ENCODE data around the gene VAV2.

VAV2 gene

GRCh38 chr9:134010310-134011173 lies 18.4 kb upstream of the VAV2 start:
- H3K9ac ChIP-seq (ENCODE audit: low read length), result no peak overlapping the region
- no peak for TF ChIP-seq EZH2phosphoT487 (conservative IDR thresholded peaks at IDR 0.05; ENCODE audit: low read length)
- TF ChIP-seq CTCF (IDR thresholded peaks at IDR 0.05; ENCODE audit: insufficient read depth, low read length, poor library complexity, severe bottlenecking), result no peak
- H3K4me3 ChIP-seq (ENCODE audit: insufficient read depth, low read length, poor library complexity, severe bottlenecking), result no peak overlapping the region
- no peak overlapping the region for H3K4me2 ChIP-seq (ENCODE audit: low read depth, low read length, poor library complexity, severe bottlenecking)
- no peaks in the 10 kb centered on the region for H4K20me1 ChIP-seq (ENCODE audit: low read depth, low read length)
- H3K27ac ChIP-seq (ENCODE audit: low read depth, low read length), result no peak overlapping the region
- no peaks in the 10 kb centered on the region for H3K27me3 ChIP-seq (ENCODE audit: low read length)
- H3K9me2 ChIP-seq (replicated peaks; ENCODE audit: insufficient read depth, low read length), result no peaks in the 10 kb centered on the region
- H3K36me3 ChIP-seq (ENCODE audit: low read length), result no peaks in the 10 kb centered on the region
- H3K9me3 ChIP-seq (ENCODE audit: insufficient read depth, low read length), result peaks cover 9% of the 10 kb centered on the region; the same call in 1 of the 2 replicates
- no peak overlapping the region for H2AFZ ChIP-seq (ENCODE audit: low read depth, low read length, severe bottlenecking)
- no peaks in the 10 kb centered on the region for H3F3A ChIP-seq (ENCODE audit: insufficient read depth)
- H3K79me2 ChIP-seq (ENCODE audit: insufficient read depth, low read length), result no peaks in the 10 kb centered on the region

- Histone ChIP-seq H3K9me2 (replicated peaks; ENCODE audit: insufficient read depth, low read length) (no peaks in the 10 kb centered on the region), H4K20me1 (ENCODE audit: low read depth, low read length) (no peaks in the 10 kb centered on the region), H2AFZ (ENCODE audit: low read depth, low read length, severe bottlenecking) (no peak overlapping the region), H3K79me2 (ENCODE audit: insufficient read depth, low read length) (no peaks in the 10 kb centered on the region), H3K36me3 (ENCODE audit: low read length) (no peaks in the 10 kb centered on the region), H3K4me2 (ENCODE audit: low read depth, low read length, poor library complexity, severe bottlenecking) (no peak overlapping the region), H3K27me3 (ENCODE audit: low read length) (no peaks in the 10 kb centered on the region), H3F3A (ENCODE audit: insufficient read depth) (no peaks in the 10 kb centered on the region), H3K9me3 (ENCODE audit: insufficient read depth, low read length) (no peaks in the 10 kb centered on the region; the same call in 1 of the 2 replicates), H3K27ac (ENCODE audit: low read depth, low read length) (no peak overlapping the region), H3K4me3 (ENCODE audit: insufficient read depth, low read length, poor library complexity, severe bottlenecking) (no peak overlapping the region), H3K9ac (ENCODE audit: low read length) (no peak overlapping the region)
- no peak for TF ChIP-seq CTCF (IDR thresholded peaks at IDR 0.05; ENCODE audit: insufficient read depth, low read length, poor library complexity, severe bottlenecking)
- TF ChIP-seq EZH2phosphoT487 (conservative IDR thresholded peaks at IDR 0.05; ENCODE audit: low read length), result no peak
These were observed 15.4 kb upstream of the VAV2 start for GRCh38 chr9:134007571-134007970.

GRCh38 chr9:134007150-134007549 lies 15.0 kb upstream of the VAV2 start:
- no peak overlapping the region for H2AFZ ChIP-seq (ENCODE audit: low read depth, low read length, severe bottlenecking)
- no peaks in the 10 kb centered on the region for H3K79me2 ChIP-seq (ENCODE audit: insufficient read depth, low read length)
- no peaks in the 10 kb centered on the region for H3F3A ChIP-seq (ENCODE audit: insufficient read depth)
- H3K9me3 ChIP-seq (ENCODE audit: insufficient read depth, low read length), result no peaks in the 10 kb centered on the region; the same call in 1 of the 2 replicates
- no peaks in the 10 kb centered on the region for H3K36me3 ChIP-seq (ENCODE audit: low read length)
- no peak overlapping the region for H3K9ac ChIP-seq (ENCODE audit: low read length)
- no peaks in the 10 kb centered on the region for H3K9me2 ChIP-seq (replicated peaks; ENCODE audit: insufficient read depth, low read length)
- H3K27me3 ChIP-seq (ENCODE audit: low read length), result no peaks in the 10 kb centered on the region
- TF ChIP-seq EZH2phosphoT487 (conservative IDR thresholded peaks at IDR 0.05; ENCODE audit: low read length) (no peak), CTCF (IDR thresholded peaks at IDR 0.05; ENCODE audit: insufficient read depth, low read length, poor library complexity, severe bottlenecking) (no peak)
- H4K20me1 ChIP-seq (ENCODE audit: low read depth, low read length), result no peaks in the 10 kb centered on the region
- H3K27ac ChIP-seq (ENCODE audit: low read depth, low read length), result no peak overlapping the region
- H3K4me2 ChIP-seq (ENCODE audit: low read depth, low read length, poor library complexity, severe bottlenecking), result no peak overlapping the region
- H3K4me3 ChIP-seq (ENCODE audit: insufficient read depth, low read length, poor library complexity, severe bottlenecking), result no peak overlapping the region
